Tongue (tissue), 2 donors: ENCODE results near the gene SOSTDC1. TPM values are rescaled to one million over a fixed set of nuclear protein-coding genes. Genes with fewer than 3 reads are reported as not detected.
"Not testable (repeated sequence)": the region's sequence is repeated elsewhere in the genome, so short reads cannot be mapped to it uniquely, and the experiment has no call there.

Experiments
- DNase-seq: peaks from one replicate; pipeline ENCODE4 v3.0.0-alpha.2; 2015
- total RNA-seq: library from RNA; depleted of rRNA; stranded (reverse); fragments of >200 nt; gene quantifications from one replicate; pipeline ENCODE4 v1.2.3, GENCODE V29; 2014

The SOSTDC1 gene
- total RNA-seq, 1 donor from 2014 or later = 21.8 TPM

DNA sequence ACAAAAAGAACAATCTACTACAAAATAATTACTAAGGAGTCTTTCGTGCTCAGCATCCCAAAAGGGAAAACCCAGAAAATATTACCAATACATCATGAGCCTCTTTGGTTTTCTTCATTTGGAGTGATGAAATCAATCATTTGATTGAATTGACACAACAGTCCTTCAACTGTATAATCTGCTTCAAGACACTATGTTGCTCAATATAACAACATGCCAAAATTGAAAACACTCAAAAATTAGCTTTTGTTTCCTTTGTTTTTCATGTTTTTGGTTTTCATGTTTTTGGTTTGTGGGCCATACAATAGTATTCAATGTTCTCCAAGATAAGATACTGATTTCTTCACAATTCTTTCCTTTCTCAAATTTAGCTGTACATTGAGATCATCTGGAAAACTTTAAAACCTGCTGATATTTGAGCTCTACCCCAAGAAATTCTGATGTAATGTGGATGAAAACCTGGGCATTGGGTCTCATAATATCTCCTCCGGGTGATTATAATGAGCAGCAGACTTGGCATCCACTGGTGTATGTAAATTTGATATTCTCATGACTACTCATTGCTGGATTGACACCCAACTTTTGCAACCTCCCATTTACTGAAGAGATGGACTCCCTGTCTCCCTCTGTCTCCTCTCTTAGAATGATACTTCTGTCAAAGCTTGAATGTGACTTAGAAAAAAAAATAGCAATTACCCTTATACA is 4.6 kb downstream of the SOSTDC1 start:
- DNase-seq = no peak

GRCh38 chr7:16456303-16456702 is 9.2 kb downstream of the SOSTDC1 start:
- DNase-seq = not testable (repeated sequence)

DNA sequence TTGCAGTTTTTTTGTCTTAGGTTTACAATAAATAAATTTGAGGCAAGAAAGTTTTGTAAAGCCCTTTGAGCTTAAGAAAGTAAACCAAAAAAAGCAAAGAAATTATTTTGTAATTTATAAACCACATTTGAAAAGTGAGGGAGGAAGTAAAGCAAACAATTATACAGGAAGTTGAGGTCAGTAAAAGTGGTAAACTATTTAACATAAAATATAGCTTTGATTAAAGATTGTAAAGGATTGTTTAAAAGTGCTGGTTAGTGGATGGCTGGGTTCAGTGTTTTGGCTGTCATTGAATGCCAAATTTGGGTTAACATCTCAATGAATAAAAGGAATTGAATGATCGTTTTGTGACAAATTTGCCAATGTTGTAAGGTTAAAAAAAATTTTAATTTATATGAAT is 9.9 kb downstream of the SOSTDC1 start:
- no peak for DNase-seq

DNA sequence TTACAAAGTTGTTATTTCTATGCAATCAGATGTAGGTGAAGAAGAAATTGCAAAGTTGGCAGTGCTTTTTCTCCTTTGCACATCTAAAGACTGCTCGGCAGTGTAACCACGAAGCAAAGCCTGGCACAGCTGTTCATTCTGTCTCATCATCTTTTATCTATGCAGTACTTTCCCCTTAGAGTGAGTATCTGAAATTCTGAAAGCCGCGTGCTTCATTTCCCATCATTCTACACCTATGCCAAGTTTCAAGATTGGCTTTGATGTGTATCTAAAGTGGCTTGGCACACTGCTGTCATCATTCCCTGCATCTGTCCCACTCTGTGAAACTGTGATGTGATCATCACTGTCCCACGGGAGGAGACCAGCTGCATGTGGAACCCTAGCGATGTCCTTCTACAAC is 15.2 kb downstream of the SOSTDC1 start:
- DNase-seq = peak; percentile 15

DNA sequence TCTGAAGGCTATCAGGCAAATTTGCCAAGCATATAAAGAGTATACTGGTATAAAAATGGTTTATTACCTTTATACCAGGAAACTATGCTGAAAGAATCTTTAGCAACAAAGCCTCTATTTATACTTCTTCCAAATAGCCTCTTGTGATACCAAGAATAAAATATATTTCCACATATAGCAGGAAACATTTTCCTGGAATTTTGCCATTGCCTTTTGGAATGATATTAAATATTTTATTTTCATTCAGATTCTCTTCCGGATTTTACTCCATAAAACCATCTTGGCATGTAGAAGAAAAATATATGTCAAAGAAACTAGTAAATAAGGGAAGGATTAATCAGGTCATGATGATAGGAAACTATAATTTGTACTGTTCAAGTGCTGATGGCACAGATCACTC is 17.7 kb downstream of the SOSTDC1 start:
- DNase-seq = peak; percentile 9

DNA sequence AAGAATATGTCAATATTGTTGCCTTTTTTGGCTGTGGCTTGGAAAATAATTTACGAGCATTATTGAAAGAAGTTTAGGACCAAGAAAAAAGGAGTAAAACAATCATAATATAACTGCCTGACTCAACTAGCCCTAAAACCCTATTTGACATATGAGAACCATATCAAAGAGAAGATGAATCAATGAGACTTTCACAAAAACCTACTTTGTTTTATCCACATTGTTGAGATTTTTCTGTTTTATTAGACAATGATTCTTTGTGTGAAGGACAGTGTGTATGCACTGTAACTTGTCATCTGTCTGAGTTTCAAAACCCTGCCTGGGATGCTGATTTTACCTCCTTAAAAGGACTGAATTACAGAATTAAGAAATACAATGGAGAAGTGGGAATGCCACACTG is 19.0 kb downstream of the SOSTDC1 start:
- no peak for DNase-seq

GRCh38 chr7:16443871-16444270 is 21.7 kb downstream of the SOSTDC1 start:
- not testable (repeated sequence) for DNase-seq

DNA sequence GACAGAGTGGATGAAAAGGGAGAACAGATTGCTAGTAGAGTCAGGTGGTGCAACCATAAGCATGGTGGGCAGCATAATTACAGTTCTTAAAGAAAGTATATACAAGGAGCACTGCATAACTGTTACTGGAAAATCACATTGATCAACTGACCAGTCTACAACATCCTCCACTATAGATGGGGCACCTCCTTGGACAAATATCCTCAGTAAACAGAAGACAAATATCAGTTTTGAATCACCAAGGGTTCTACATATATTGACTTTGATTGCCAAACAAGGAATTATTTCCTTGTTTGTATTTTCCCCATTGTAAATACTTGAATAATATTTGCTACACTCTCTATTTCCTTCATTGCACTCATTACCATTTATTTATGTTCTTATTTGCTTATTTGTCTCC is 26.6 kb downstream of the SOSTDC1 start:
- no peak for DNase-seq

DNA sequence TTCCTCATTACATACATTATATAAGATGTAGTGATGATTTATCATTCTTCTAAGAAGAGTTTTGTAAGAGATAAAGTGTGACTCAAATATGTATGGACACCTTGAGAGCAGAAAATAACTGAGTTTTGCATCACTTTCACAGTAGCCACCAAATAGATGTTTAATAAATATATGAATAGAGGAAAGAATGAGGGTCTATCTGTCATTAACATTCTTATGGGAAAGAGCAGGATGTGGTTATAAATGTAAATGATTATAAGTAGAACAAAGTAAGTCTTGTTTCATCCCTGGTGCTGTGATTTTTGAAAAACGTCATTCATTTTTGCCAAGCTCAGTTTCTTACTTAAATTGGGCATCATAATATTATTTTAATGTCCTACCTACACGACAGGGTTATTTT is 29.2 kb downstream of the SOSTDC1 start:
- no peak for DNase-seq

- no peak for DNase-seq
Observed at GRCh38 chr7:16433568-16434122, 31.9 kb downstream of the SOSTDC1 start.

GRCh38 chr7:16432425-16432731 is 33.2 kb downstream of the SOSTDC1 start:
- DNase-seq = no peak

- DNase-seq = peak; percentile 48
Observed at GRCh38 chr7:16431646-16432424, 33.7 kb downstream of the SOSTDC1 start.

DNA sequence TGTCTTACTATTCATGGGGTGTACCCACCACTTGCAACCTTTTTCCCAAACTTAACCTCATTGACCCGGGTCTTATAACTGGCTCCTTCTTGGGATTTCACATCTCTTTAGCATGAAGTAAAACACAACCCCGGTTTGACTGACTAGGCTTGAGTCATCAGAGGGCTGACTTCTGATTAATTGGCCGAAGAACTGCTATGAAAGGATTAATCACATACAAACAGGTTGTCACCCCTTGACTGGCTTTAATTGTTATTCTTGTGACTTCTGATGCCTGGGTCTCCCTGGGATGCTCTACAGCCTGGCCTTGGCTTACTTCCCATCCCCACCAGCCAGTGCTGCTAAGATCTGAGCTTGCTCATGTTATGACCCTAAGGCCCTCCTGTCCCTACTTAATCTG is 35.4 kb downstream of the SOSTDC1 start:
- DNase-seq = no peak

DNA sequence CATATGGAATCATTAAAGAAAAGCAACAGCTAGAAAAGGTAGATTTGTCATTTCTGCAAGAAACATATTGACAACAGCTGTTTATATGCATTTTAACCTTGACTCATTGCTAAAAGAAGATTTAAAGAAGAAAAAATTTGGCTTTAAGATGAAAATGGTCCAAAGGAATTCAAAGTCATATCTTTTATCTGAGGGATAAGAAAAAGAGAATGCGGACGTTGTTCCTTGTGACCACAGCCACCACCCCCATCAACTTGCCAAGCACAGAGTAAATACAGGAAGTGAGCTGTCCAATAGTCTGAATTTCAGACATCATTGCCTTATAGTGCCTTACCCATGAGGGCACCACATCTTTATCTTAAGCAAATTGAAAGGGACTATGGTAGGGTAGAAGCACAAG is 36.9 kb downstream of the SOSTDC1 start:
- DNase-seq = no peak

- DNase-seq = no peak
Observed at GRCh38 chr7:16428182-16428581, 37.4 kb downstream of the SOSTDC1 start.

GRCh38 chr7:16423761-16424160 is 41.8 kb downstream of the SOSTDC1 start:
- DNase-seq = no peak

- DNase-seq = no peak
Observed at GRCh38 chr7:16422917-16423316, 42.6 kb downstream of the SOSTDC1 start.

DNA sequence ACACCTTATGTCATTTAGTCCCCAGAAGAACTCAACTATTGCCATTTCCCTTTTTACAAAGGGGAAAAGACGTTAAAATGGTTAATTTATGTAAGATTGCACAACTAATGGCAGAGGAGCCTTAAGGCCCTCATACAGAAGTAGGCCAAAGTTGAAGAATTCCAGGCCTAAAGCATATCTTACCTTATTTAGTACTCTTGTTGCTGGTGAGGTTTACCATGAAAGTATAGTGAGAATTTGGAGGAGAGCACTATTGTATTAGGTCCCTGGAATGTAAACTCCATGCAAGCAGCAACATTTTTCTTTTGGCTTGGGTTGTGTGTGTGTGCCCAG is 43.5 kb downstream of the SOSTDC1 start:
- peak; percentile 21 for DNase-seq

DNA sequence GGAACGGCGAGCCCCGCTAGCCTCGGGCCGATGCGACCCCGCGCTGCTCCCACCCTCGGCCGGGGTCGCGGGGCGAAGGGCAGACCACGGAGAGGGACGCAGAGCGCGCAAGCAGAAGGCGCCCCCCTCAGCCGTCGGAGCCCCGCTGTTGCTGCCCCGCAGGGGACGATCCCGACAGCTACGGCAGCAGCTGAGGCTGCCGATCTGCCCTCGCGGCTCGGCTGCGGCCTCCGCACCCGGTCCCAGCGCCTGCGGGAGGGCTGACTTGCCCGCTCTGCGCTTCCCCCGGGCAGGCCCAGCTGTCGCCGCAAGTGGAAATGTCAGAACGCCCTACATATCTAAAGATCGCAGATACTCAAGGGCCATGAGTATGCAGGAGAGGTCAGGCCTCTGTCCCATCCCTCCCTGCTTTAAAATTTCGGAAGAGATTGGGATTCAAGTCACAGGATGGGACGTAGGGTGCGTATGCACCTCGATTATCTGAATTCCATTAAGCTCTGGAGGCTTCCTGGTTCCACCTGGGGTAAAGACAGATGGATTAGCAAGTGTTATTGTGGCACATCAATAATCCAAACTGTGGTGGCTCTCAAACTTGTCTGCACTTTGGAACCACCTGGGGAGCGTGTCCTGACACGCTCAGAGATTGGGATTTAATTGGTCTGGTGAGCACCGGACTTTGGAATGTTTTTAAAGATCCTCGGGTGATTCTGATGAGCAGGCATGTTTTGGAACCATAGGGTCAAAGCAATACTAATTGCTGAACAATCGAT is 44.0 kb downstream of the SOSTDC1 start, which contains the start of gene CRPPA:
Gene CRPPA (minus strand): TSS at position 206 of the 770 bp plus-strand sequence. CDS start 216 bp downstream, outside the sequence.
- peak; percentile 75 for DNase-seq

DNA sequence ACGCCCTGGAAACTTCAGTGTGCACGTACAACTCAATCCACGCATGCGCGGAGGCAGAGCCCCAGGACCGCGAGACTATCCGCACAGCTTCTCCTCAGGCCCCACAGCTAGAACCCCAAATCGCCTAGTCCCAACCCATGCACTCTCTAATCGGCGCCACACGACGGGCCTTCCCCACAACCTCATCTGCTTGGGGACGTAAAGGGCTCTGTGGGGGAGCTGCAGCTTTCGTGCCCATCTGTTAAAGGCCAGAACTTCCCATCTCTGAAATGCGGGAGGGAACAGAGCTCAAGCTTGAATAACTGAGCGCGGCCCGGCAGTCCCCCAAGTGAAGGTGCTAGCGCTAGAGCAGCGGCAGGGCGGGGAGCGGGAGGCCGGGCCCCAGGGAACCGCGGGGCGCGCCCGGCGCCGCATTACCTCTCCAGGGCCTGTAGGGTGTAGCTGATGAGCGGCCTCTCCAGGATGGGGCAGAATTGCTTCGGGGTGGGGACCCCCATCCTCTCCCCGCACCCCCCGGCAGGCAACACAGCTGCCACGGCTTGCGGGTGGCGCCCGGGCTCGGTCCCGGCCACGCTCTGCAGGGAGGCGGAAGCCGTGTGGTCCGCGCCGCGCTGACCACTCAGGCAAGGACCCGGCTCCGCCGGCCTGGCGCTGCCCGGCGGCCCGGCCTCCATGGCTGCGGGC is 44.7 kb downstream of the SOSTDC1 start:
- peak; percentile 96 for DNase-seq

GRCh38 chr7:16420329-16420648 is 45.2 kb downstream of the SOSTDC1 start:
- DNase-seq = no peak

DNA sequence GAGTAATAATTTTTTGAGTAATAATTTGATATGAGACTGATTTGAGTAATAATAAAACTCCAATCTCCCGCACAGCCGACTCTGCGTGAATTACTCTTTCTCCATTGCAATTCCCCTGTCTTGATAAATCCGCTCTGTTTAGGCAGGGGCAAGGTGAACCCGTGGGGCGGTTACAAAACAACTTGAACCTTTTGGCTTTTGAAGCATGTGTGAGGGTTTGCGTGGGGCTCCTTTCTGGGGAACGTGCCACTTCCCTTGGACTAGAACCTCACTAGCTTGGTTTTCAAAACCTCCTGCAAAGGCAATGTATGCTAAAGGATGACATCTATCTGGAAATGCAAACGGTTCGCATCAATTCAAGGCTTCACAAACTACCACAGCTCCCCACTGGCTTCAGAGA is 45.7 kb downstream of the SOSTDC1 start:
- no peak for DNase-seq

GRCh38 chr7:16419126-16419525 is 46.4 kb downstream of the SOSTDC1 start:
- no peak for DNase-seq
